OCI-LY7 (cell line): ENCODE results near the gene UBA5.

ENCODE experiments used
- CTCF ChIP-seq: fragments of 200-600 bp; sonication (generic); conservative IDR thresholded peaks from 2 replicates; pipeline ENCODE4 v1.5.1; 2014; ENCODE audit warnings: mild to moderate bottlenecking, antibody characterized with exemption, low read length, moderate library complexity, mixed read lengths
- EZH2phosphoT487 ChIP-seq: fragments of 200-600 bp; sonication (generic); IDR thresholded peaks from 2 replicates; pipeline ENCODE4 v1.6.1; 2018; ENCODE audit warnings: low read depth, borderline replicate concordance, mild to moderate bottlenecking, mixed run types, antibody characterized with exemption, low read length, moderate library complexity, mixed read lengths

- TF ChIP-seq CTCF (no peak), EZH2phosphoT487 (no peak)
These were observed 35.3 kb downstream of the UBA5 start for GRCh38 chr3:132695422-132695821.
